Thyroid gland (tissue), 4 donors: ENCODE results near the gene APBB2. TPM values are rescaled to one million over a fixed set of nuclear protein-coding genes. Genes with fewer than 3 reads are reported as not detected.

Experiments
- DNase-seq, 2 donors: peaks; one replicate each; pipeline ENCODE4 v3.0.0-alpha.2; 2019
- H3K27ac ChIP-seq, 3 donors: fragments of 200-600 bp; sonication (generic); 1 replicate in 2 of 3; 2 replicates in 1 of 3; pipeline ENCODE4 v1.5.1; 2016 to 2019; ENCODE audit warnings: mild to moderate bottlenecking in 1 of 3, moderate library complexity in 1 of 3
- H3K27me3 ChIP-seq: fragments of 200-600 bp; sonication (generic); one replicate; pipeline ENCODE4 v1.5.1; 2019
- H3K36me3 ChIP-seq, 2 donors: fragments of 200-600 bp; sonication (generic); one replicate each; pipeline ENCODE4 v1.5.1; 2016 to 2019
- H3K4me1 ChIP-seq, 2 donors: fragments of 200-600 bp; sonication (generic); one replicate each; pipeline ENCODE4 v1.5.1; 2017 to 2019
- H3K4me3 ChIP-seq, 3 donors: fragments of 200-600 bp; sonication (generic); replicated peaks in 1 of 3; 1 replicate in 2 of 3; 2 replicates in 1 of 3; pipeline ENCODE4 v1.5.1; 2016; ENCODE audit warnings: mild to moderate bottlenecking in 1 of 3
- H3K9me3 ChIP-seq: fragments of 200-600 bp; sonication (generic); one replicate; pipeline ENCODE4 v1.5.1; 2017
- POLR2A ChIP-seq, 2 donors: fragments of 450-650 bp; IDR thresholded peaks; one replicate each; pipeline ENCODE4 v1.6.1; 2017; ENCODE audit warnings: antibody characterized with exemption in 2 of 2, mild to moderate bottlenecking in 2 of 2, moderate library complexity in 1 of 2
- WGBS, 2 donors: methylation state at CpG; one replicate each; pipeline ENCODE4 v1.1.5; 2017; 5-methylcytosine and 5-hydroxymethylcytosine counted together
- intact Hi-C: fragments of 100-400 bp; cut with DNase I; formaldehyde crosslinking; loops from one replicate; pipeline ENCODE4 v1.15.1; 2023
- total RNA-seq, 4 donors: library from RNA; depleted of rRNA; stranded (reverse); fragments of >200 nt; gene quantifications; one replicate each; pipeline ENCODE4 v1.2.3, GENCODE V29; 2016
- TF ChIP-seq, protein P1 (sequence below), 6 experiments: fragments of 200-600 bp in 3 of 6; fragments of 450-650 bp in 3 of 6; sonication (generic) in 3 of 6; IDR thresholded peaks; one replicate each; pipeline ENCODE4 v1.5.1; 2016 to 2019; ENCODE audit warnings: antibody characterized with exemption in 6 of 6, mild to moderate bottlenecking in 2 of 6, inconsistent platforms in 1 of 6, moderate library complexity in 1 of 6

APBB2 gene
- total RNA-seq, 4 donors from 2014 or later, result 174 to 253 (median 199) TPM

DNA sequence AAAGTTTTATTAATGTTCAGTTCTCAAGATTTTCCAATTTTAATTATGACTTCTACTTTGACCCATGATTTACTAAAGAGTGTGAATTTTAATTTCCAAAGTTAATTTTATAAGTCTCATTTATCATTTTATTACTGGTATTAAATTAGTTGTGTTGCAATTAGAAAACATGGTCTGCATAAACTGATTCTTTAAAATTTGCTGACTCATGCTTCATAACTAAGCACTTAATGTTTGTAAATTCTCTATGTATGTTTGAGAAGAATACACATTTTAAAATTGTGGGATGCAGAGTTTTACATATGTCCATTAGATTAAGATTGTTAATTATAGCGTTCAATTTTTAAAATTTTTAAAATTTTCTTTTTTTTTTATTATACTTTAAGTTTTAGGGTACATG, 22.2 kb upstream of the APBB2 start:
- Histone ChIP-seq H3K27ac (no peak overlapping the region), H3K4me3 (no peak overlapping the region), H3K36me3 (no peaks in the 10 kb centered on the region), H3K9me3 (no peaks in the 10 kb centered on the region), H3K4me1 (no peaks in the 10 kb centered on the region), H3K27me3 (no peaks in the 10 kb centered on the region)
- no peak for DNase-seq
- 91 to 97% methylated on average over 1 of the region's 1 CpG for WGBS, 2 donors
- intact Hi-C loops, result no loop called here
- TF ChIP-seq, protein P1, sequence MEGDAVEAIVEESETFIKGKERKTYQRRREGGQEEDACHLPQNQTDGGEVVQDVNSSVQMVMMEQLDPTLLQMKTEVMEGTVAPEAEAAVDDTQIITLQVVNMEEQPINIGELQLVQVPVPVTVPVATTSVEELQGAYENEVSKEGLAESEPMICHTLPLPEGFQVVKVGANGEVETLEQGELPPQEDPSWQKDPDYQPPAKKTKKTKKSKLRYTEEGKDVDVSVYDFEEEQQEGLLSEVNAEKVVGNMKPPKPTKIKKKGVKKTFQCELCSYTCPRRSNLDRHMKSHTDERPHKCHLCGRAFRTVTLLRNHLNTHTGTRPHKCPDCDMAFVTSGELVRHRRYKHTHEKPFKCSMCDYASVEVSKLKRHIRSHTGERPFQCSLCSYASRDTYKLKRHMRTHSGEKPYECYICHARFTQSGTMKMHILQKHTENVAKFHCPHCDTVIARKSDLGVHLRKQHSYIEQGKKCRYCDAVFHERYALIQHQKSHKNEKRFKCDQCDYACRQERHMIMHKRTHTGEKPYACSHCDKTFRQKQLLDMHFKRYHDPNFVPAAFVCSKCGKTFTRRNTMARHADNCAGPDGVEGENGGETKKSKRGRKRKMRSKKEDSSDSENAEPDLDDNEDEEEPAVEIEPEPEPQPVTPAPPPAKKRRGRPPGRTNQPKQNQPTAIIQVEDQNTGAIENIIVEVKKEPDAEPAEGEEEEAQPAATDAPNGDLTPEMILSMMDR (IDR thresholded peaks at IDR 0.05), result no peak
- TF ChIP-seq POLR2A (IDR thresholded peaks at IDR 0.05), result no peak

- Histone ChIP-seq H3K36me3 (no peaks in the 10 kb centered on the region), H3K4me1 (no peaks in the 10 kb centered on the region), H3K27me3 (no peaks in the 10 kb centered on the region), H3K27ac (no peak overlapping the region), H3K4me3 (no peak overlapping the region), H3K9me3 (no peaks in the 10 kb centered on the region)
- TF ChIP-seq POLR2A (IDR thresholded peaks at IDR 0.05), result no peak
- 91 to 97% methylated on average over 1 of the region's 1 CpG for WGBS, 2 donors
- no peak for DNase-seq
- intact Hi-C loops, result no loop called here
These were observed 21.7 kb upstream of the APBB2 start for GRCh38 chr4:41236032-41236431.

DNA sequence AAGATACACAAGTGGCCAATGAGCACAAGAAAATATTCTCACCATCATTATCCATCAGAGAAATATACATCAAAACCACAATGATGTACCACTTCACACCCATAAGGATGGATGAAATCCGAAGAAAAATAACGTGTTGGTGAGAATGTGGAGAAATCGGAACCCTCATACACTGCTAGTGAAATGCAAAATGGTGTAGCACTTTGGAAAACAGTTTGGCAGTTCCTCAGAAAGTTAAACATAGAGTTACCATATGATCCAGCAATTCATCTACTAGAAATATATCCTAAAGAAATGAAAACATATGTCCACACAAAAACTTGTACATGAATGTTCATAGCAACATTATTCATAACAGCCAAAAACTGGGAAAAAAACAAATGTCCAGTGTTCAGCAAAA, 18.5 kb upstream of the APBB2 start:
- no peaks in the 10 kb centered on the region for H3K36me3 ChIP-seq
- no peak for TF ChIP-seq POLR2A (IDR thresholded peaks at IDR 0.05)
- TF ChIP-seq, protein P1 (IDR thresholded peaks at IDR 0.05), result no peak
- no peaks in the 10 kb centered on the region for H3K4me1 ChIP-seq
- H3K27me3 ChIP-seq, result no peaks in the 10 kb centered on the region
- no peak for DNase-seq
- H3K4me3 ChIP-seq, result no peak overlapping the region
- no peak overlapping the region for H3K27ac ChIP-seq
- H3K9me3 ChIP-seq, result no peaks in the 10 kb centered on the region
- 75 to 77% methylated on average over 3 of the region's 3 CpGs for WGBS, 2 donors
- intact Hi-C loops, result no loop called here

DNA sequence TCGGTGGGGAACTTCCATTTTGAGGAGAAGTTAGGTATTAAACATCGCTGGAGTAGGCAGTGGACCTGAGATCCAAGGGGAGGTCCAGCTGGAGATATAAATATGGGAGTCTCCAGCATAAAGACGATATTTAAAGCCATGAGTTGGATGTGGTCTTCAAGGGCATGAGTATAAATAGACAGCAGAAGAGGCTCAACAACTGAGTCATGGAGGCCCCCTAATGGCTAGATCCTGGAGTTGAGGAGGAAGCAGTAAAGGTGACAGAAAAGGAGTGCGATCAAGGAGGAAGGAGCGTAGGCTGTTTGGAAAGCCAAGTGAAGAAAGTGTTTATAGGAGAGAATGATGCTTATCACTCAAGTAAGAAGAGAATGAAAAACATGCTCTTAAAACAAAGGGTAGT, 18.1 kb upstream of the APBB2 start:
- intact Hi-C loops, result no loop called here
- no peak for TF ChIP-seq POLR2A (IDR thresholded peaks at IDR 0.05)
- TF ChIP-seq, protein P1 (IDR thresholded peaks at IDR 0.05), result no peak
- H3K27ac ChIP-seq, result no peak overlapping the region
- H3K27me3 ChIP-seq, result no peaks in the 10 kb centered on the region
- DNase-seq, result no peak
- H3K9me3 ChIP-seq, result no peaks in the 10 kb centered on the region
- H3K36me3 ChIP-seq, result no peaks in the 10 kb centered on the region
- no peak overlapping the region for H3K4me3 ChIP-seq
- H3K4me1 ChIP-seq, result no peaks in the 10 kb centered on the region
- WGBS, 2 donors, result 55 to 68% methylated on average over 5 of the region's 5 CpGs

GRCh38 chr4:41227902-41228301, 13.6 kb upstream of the APBB2 start:
- no peak overlapping the region for H3K27ac ChIP-seq
- intact Hi-C loops, result no loop called here
- H3K4me3 ChIP-seq, result no peak overlapping the region
- TF ChIP-seq POLR2A (IDR thresholded peaks at IDR 0.05), result no peak
- TF ChIP-seq, protein P1 (IDR thresholded peaks at IDR 0.05), result no peak
- no peaks in the 10 kb centered on the region for H3K9me3 ChIP-seq
- no peaks in the 10 kb centered on the region for H3K4me1 ChIP-seq
- WGBS, 2 donors, result 87 to 88% methylated on average over 4 of the region's 4 CpGs
- H3K36me3 ChIP-seq, result no peaks in the 10 kb centered on the region
- no peaks in the 10 kb centered on the region for H3K27me3 ChIP-seq
- no peak for DNase-seq
